H9 (cell line): ENCODE measurements around the gene TAF4B. TPM values are rescaled to one million over a fixed set of nuclear protein-coding genes. Genes with fewer than 3 reads are reported as not detected.

ENCODE experiments used
- DNase-seq: peaks from one replicate; pipeline ENCODE4 v3.0.0-alpha.2; 2017
- H2AFZ ChIP-seq: one replicate; pipeline ENCODE4 v1.6.1; 2013; ENCODE audit warnings: mild to moderate bottlenecking, low read length, control low read depth, moderate library complexity
- H2AK5ac ChIP-seq: 2 replicates; pipeline ENCODE4 v1.6.1; 2013; ENCODE audit warnings: low read length, control low read depth, mixed read lengths; ENCODE audit not compliant: insufficient read length
- H2BK120ac ChIP-seq: one replicate; pipeline ENCODE4 v1.6.1; 2013; ENCODE audit warnings: low read depth, mild to moderate bottlenecking, low read length, control low read depth, inconsistent platforms; ENCODE audit not compliant: poor library complexity, severe bottlenecking
- H2BK12ac ChIP-seq: 2 replicates; pipeline ENCODE4 v1.6.1; 2013; ENCODE audit warnings: low read length, control low read depth, mixed read lengths, low read depth; ENCODE audit not compliant: insufficient read length
- H2BK15ac ChIP-seq: 2 replicates; pipeline ENCODE4 v1.6.1; 2013; ENCODE audit warnings: low read depth, low read length, control low read depth
- H2BK20ac ChIP-seq: one replicate; pipeline ENCODE4 v1.6.1; 2013; ENCODE audit warnings: low read depth, mild to moderate bottlenecking, low read length, control low read depth, inconsistent platforms; ENCODE audit not compliant: poor library complexity, severe bottlenecking
- H2BK5ac ChIP-seq: 2 replicates; pipeline ENCODE4 v1.6.1; 2013; ENCODE audit warnings: low read length, control low read depth, mixed read lengths; ENCODE audit not compliant: insufficient read length
- H3K14ac ChIP-seq: 2 replicates; pipeline ENCODE4 v1.6.1; 2013; ENCODE audit warnings: low read length, control low read depth; ENCODE audit not compliant: insufficient read depth
- H3K18ac ChIP-seq: 2 replicates; pipeline ENCODE4 v1.6.1; 2013; ENCODE audit warnings: low read depth, mild to moderate bottlenecking, mixed read lengths, low read length, control low read depth; ENCODE audit not compliant: insufficient read length
- H3K23ac ChIP-seq: 2 replicates; pipeline ENCODE4 v1.6.1; 2013; ENCODE audit warnings: low read length, control low read depth, mixed read lengths, low read depth; ENCODE audit not compliant: insufficient read length
- H3K23me2 ChIP-seq: 2 replicates; pipeline ENCODE4 v1.6.1; 2013; ENCODE audit warnings: low read depth, mild to moderate bottlenecking, mixed read lengths, low read length, control low read depth; ENCODE audit not compliant: insufficient read length, poor library complexity, severe bottlenecking
- H3K27ac ChIP-seq: 2 replicates; pipeline ENCODE4 v1.5.1; 2013; ENCODE audit warnings: low read length, control low read depth, mixed read lengths, low read depth; ENCODE audit not compliant: insufficient read length
- H3K27me3 ChIP-seq: 2 replicates; pipeline ENCODE4 v1.6.1; 2013; ENCODE audit warnings: low read length, control low read depth, inconsistent platforms; ENCODE audit not compliant: insufficient read depth
- H3K4ac ChIP-seq: 2 replicates; pipeline ENCODE4 v1.6.1; 2013; ENCODE audit warnings: low read depth, mild to moderate bottlenecking, control low read depth, inconsistent platforms, low read length, moderate library complexity
- H3K4me1 ChIP-seq: 2 replicates; pipeline ENCODE4 v1.6.1; 2013; ENCODE audit warnings: low read length, control low read depth, inconsistent platforms; ENCODE audit not compliant: insufficient read depth
- H3K4me2 ChIP-seq: 2 replicates; pipeline ENCODE4 v1.6.1; 2013; ENCODE audit warnings: low read length, control low read depth, mixed read lengths; ENCODE audit not compliant: insufficient read length, insufficient read depth
- H3K56ac ChIP-seq: 2 replicates; pipeline ENCODE4 v1.6.1; 2013; ENCODE audit warnings: low read depth, mild to moderate bottlenecking, mixed read lengths, low read length, control low read depth; ENCODE audit not compliant: insufficient read length
- H3K79me1 ChIP-seq: 2 replicates; pipeline ENCODE4 v1.6.1; 2013; ENCODE audit warnings: low read depth, mild to moderate bottlenecking, moderate library complexity, low read length, control low read depth, inconsistent platforms; ENCODE audit not compliant: insufficient read depth, poor library complexity, severe bottlenecking
- H3K79me2 ChIP-seq: 2 replicates; pipeline ENCODE4 v1.6.1; 2013; ENCODE audit warnings: low read length, control low read depth, inconsistent platforms; ENCODE audit not compliant: insufficient read depth
- H3K9ac ChIP-seq: 2 replicates; pipeline ENCODE4 v1.6.1; 2013; ENCODE audit warnings: low read length, control low read depth, mixed read lengths; ENCODE audit not compliant: insufficient read length; ENCODE audit errors: extremely low read depth
- H3K9me3 ChIP-seq: one replicate; pipeline ENCODE4 v1.6.1; 2013; ENCODE audit warnings: low read depth, low read length, inconsistent platforms; ENCODE audit not compliant: control insufficient read depth
- H3T11ph ChIP-seq: one replicate; pipeline ENCODE4 v1.6.1; 2013; ENCODE audit warnings: mild to moderate bottlenecking, low read length, control low read depth, inconsistent platforms
- H4K20me1 ChIP-seq: one replicate; pipeline ENCODE4 v1.6.1; 2013; ENCODE audit not compliant: control insufficient read depth, insufficient read length, insufficient read depth
- H4K5ac ChIP-seq: 2 replicates; pipeline ENCODE4 v1.6.1; 2013; ENCODE audit warnings: low read depth, mild to moderate bottlenecking, mixed read lengths, low read length, control low read depth; ENCODE audit not compliant: insufficient read length
- H4K8ac ChIP-seq: replicated peaks from 2 replicates; pipeline ENCODE4 v1.6.1; 2013; ENCODE audit warnings: low read length, control low read depth, mixed read lengths, low read depth; ENCODE audit not compliant: insufficient read length
- H4K91ac ChIP-seq: 2 replicates; pipeline ENCODE4 v1.6.1; 2013; ENCODE audit warnings: low read depth, mild to moderate bottlenecking, moderate library complexity, mixed read lengths, low read length, control low read depth; ENCODE audit not compliant: insufficient read length
- H3K27ac Mint-ChIP-seq, 3 experiments: 2 replicates in 2 of 3; 3 replicates in 1 of 3; pipeline ENCODE4 v1.8.0; 2020 to 2021; ENCODE audit warnings: mixed read lengths in 3 of 3, mild to moderate bottlenecking in 1 of 3, moderate library complexity in 1 of 3
- H3K27me3 Mint-ChIP-seq: 2 replicates; pipeline ENCODE4 v1.8.0; 2021; ENCODE audit warnings: low read depth, mild to moderate bottlenecking, moderate library complexity, mixed read lengths
- H3K36me3 Mint-ChIP-seq, 3 experiments: 2 replicates in 2 of 3; 3 replicates in 1 of 3; pipeline ENCODE4 v1.8.0; 2020 to 2021; ENCODE audit warnings: low read depth in 3 of 3, mixed read lengths in 3 of 3; ENCODE audit not compliant: insufficient read depth in 1 of 3
- H3K4me1 Mint-ChIP-seq, 2 experiments: 2 replicates each; pipeline ENCODE4 v1.8.0; 2020; ENCODE audit warnings: mixed read lengths in 2 of 2
- H3K4me3 Mint-ChIP-seq, 2 experiments: 2 replicates in 1 of 2; 3 replicates in 1 of 2; pipeline ENCODE4 v1.8.0; 2020 to 2021; ENCODE audit warnings: mild to moderate bottlenecking in 2 of 2, mixed read lengths in 2 of 2, moderate library complexity in 1 of 2
- H3K9me3 Mint-ChIP-seq, 2 experiments: 2 replicates in 1 of 2; 3 replicates in 1 of 2; pipeline ENCODE4 v1.8.0; 2020; ENCODE audit warnings: mild to moderate bottlenecking in 2 of 2, mixed read lengths in 2 of 2, moderate library complexity in 1 of 2
- CTCF ChIP-seq: fragments of 200-600 bp; sonication (generic); conservative IDR thresholded peaks from 3 replicates; pipeline ENCODE4 v1.8.0; 2021; ENCODE audit warnings: antibody characterized with exemption, mild to moderate bottlenecking
- WGBS: extraction: QIAGEN DNeasy Blood & Tissue Kit; methylation state at CpG from one replicate; pipeline ENCODE4 v1.1.7; 2013; ENCODE audit warnings: missing lambda C conversion rate, low lambda C conversion rate, mixed read lengths; ENCODE audit not compliant: insufficient read length; ENCODE audit errors: extremely low coverage; 5-methylcytosine and 5-hydroxymethylcytosine counted together
- total RNA-seq: library from RNA; stranded (reverse); gene quantifications from 2 replicates; pipeline ENCODE4 v1.2.1, GENCODE V29; 2021

TAF4B gene
- total RNA-seq, 1 experiment from 2014 or later, result 19.8 TPM

GRCh38 chr18:26192233-26192632 lies 34.0 kb upstream of the TAF4B start:
- no peaks in the 10 kb centered on the region for H3K79me2 ChIP-seq

More at GRCh38 chr18:26192233-26192632, 34.0 kb upstream of the TAF4B start:
- no peak overlapping the region for H3K23ac ChIP-seq
- H4K20me1 ChIP-seq, result no peaks in the 10 kb centered on the region
- H3K27me3 ChIP-seq, result no peaks in the 10 kb centered on the region
- H3K4me2 ChIP-seq, result no peak overlapping the region
- no peaks in the 10 kb centered on the region for H3K4me1 ChIP-seq
- no peak overlapping the region for H4K5ac ChIP-seq
- H4K8ac ChIP-seq, result no peak overlapping the region
- no peak overlapping the region for H3K14ac ChIP-seq
- H4K91ac ChIP-seq, result no peak overlapping the region
- Mint-ChIP-seq H3K27me3 (no peaks in the 10 kb centered on the region), H3K9me3 (peaks cover 0 to 4% of the 10 kb centered on the region in 2 experiments; a peak in 3 of 5 replicates), H3K36me3 (no peaks in the 10 kb centered on the region), H3K4me3 (no peak overlapping the region), H3K4me1 (no peaks in the 10 kb centered on the region), H3K27ac (no peak overlapping the region)
- no CpG with 5 or more reads among the region's 1 CpG for WGBS
- H3K23me2 ChIP-seq, result no peaks in the 10 kb centered on the region
- H2AK5ac ChIP-seq, result no peak overlapping the region
- H3K56ac ChIP-seq, result no peak overlapping the region
- DNase-seq, result no peak
- no peak overlapping the region for H3K4ac ChIP-seq
- H3T11ph ChIP-seq, result no peak overlapping the region
- no peak overlapping the region for H2BK20ac ChIP-seq
- no peak overlapping the region for H2BK15ac ChIP-seq
- H3K9me3 ChIP-seq, result no peaks in the 10 kb centered on the region
- H2BK5ac ChIP-seq, result no peak overlapping the region
- H2BK12ac ChIP-seq, result no peak overlapping the region
- no peak overlapping the region for H3K18ac ChIP-seq
- no peak overlapping the region for H3K27ac ChIP-seq
- no peak overlapping the region for H3K9ac ChIP-seq
- TF ChIP-seq CTCF, result no peak; the same call in 2 of the 3 replicates
- no peak overlapping the region for H2AFZ ChIP-seq
- no peak overlapping the region for H2BK120ac ChIP-seq
- H3K79me1 ChIP-seq, result no peaks in the 10 kb centered on the region
